IPS DF 4.7 (cell line): ENCODE data around the gene ZNF69.
"Not testable (repeated sequence)": the region's sequence is repeated elsewhere in the genome, so short reads cannot be mapped to it uniquely, and the experiment has no call there.

ENCODE experiments used
- DNase-seq: peaks from one replicate; pipeline ENCODE4 v3.0.0-alpha.2; 2013; ENCODE audit warnings: low spot score; ENCODE audit errors: extremely low read depth

The ZNF69 gene

GRCh38 chr19:11887611-11888531 is at the start of gene ZNF69:
Gene ZNF69 (plus strand): TSS chr19:11887782. CDS start chr19:11887924, 142 bp downstream.
- DNase-seq, result peak; percentile 82

GRCh38 chr19:11843722-11844121 is 43.9 kb upstream of the ZNF69 start:
- DNase-seq, result no peak

- not testable (repeated sequence) for DNase-seq
Measured at GRCh38 chr19:11847615-11848014, 40.0 kb upstream of the ZNF69 start.

- DNase-seq, result no peak
Measured at GRCh38 chr19:11848200-11848593, 39.4 kb upstream of the ZNF69 start.

GRCh38 chr19:11848594-11849469 is 38.8 kb upstream of the ZNF69 start, which contains the start of gene ZNF439:
Gene ZNF439 (plus strand): TSS chr19:11848726. CDS start chr19:11848868, 142 bp downstream.
- no peak for DNase-seq

- DNase-seq, result not testable (repeated sequence)
Measured at GRCh38 chr19:11850289-11850688, 37.3 kb upstream of the ZNF69 start.

- no peak for DNase-seq
Measured at GRCh38 chr19:11853358-11853757, 34.2 kb upstream of the ZNF69 start.

- DNase-seq, result no peak
Measured at GRCh38 chr19:11856596-11857250, 30.9 kb upstream of the ZNF69 start.

GRCh38 chr19:11860721-11861120 is 26.9 kb upstream of the ZNF69 start:
- no peak for DNase-seq

GRCh38 chr19:11861301-11861700 is 26.3 kb upstream of the ZNF69 start:
- no peak for DNase-seq

GRCh38 chr19:11867766-11868165 is 19.8 kb upstream of the ZNF69 start:
- not testable (repeated sequence) for DNase-seq

- no peak for DNase-seq
Measured at GRCh38 chr19:11868188-11868587, 19.4 kb upstream of the ZNF69 start.

- DNase-seq, result no peak
Measured at GRCh38 chr19:11872624-11873023, 15.0 kb upstream of the ZNF69 start.

GRCh38 chr19:11873762-11874161 is 13.8 kb upstream of the ZNF69 start:
- no peak for DNase-seq

- not testable (repeated sequence) for DNase-seq
Measured at GRCh38 chr19:11879687-11880266, 7.8 kb upstream of the ZNF69 start.

GRCh38 chr19:11880598-11880997 is 7.0 kb upstream of the ZNF69 start:
- DNase-seq, result no peak

GRCh38 chr19:11881151-11881800 is 6.3 kb upstream of the ZNF69 start:
- no peak for DNase-seq

- DNase-seq, result no peak
Measured at GRCh38 chr19:11882606-11883005, 5.0 kb upstream of the ZNF69 start.

- DNase-seq, result no peak
Measured at GRCh38 chr19:11887234-11887610, 360 bp upstream of the ZNF69 start.

- not testable (repeated sequence) for DNase-seq
Measured at GRCh38 chr19:11889901-11890300, 2.3 kb downstream of the ZNF69 start.

- no peak for DNase-seq
Measured at GRCh38 chr19:11890634-11891033, 3.1 kb downstream of the ZNF69 start.
